Colon (tissue), 2 donors: ENCODE results near the gene MEIS2.

Experiments
- FAIRE-seq: peaks from 2 replicates; lab custom pipeline; 2012; peaks lifted over from hg19 to GRCh38; lab: Jason Lieb, UNC
- donor health status: control.
- donor health status: control.

MEIS2 gene

GRCh38 chr15:36965570-36966342, 134.6 kb downstream of the MEIS2 start:
- no peak for FAIRE-seq

- no peak for FAIRE-seq
Measured at GRCh38 chr15:36964626-36965025, 135.7 kb downstream of the MEIS2 start.

GRCh38 chr15:36961956-36962355, 138.4 kb downstream of the MEIS2 start:
- FAIRE-seq, result no peak

- no peak for FAIRE-seq
Measured at GRCh38 chr15:36960947-36961227, 139.5 kb downstream of the MEIS2 start.

GRCh38 chr15:36960179-36960946, 140.0 kb downstream of the MEIS2 start:
- FAIRE-seq, result no peak

- no peak for FAIRE-seq
Measured at GRCh38 chr15:36959746-36960145, 140.6 kb downstream of the MEIS2 start.

GRCh38 chr15:36958606-36959005, 141.7 kb downstream of the MEIS2 start:
- no peak for FAIRE-seq

GRCh38 chr15:36954486-36954885, 145.9 kb downstream of the MEIS2 start:
- FAIRE-seq, result no peak

GRCh38 chr15:36953346-36953745, 147.0 kb downstream of the MEIS2 start:
- FAIRE-seq, result no peak

- FAIRE-seq, result no peak
Measured at GRCh38 chr15:36951731-36952247, 148.6 kb downstream of the MEIS2 start.

GRCh38 chr15:36950371-36950770, 150.0 kb downstream of the MEIS2 start:
- FAIRE-seq, result no peak

GRCh38 chr15:36948982-36949381, 151.4 kb downstream of the MEIS2 start:
- FAIRE-seq, result no peak

GRCh38 chr15:36947035-36947719, 153.2 kb downstream of the MEIS2 start:
- FAIRE-seq, result no peak

GRCh38 chr15:36944442-36944841, 155.9 kb downstream of the MEIS2 start:
- FAIRE-seq, result no peak

- no peak for FAIRE-seq
Measured at GRCh38 chr15:36943508-36944361, 156.6 kb downstream of the MEIS2 start.

- no peak for FAIRE-seq
Measured at GRCh38 chr15:36942248-36942827, 158.0 kb downstream of the MEIS2 start.

- FAIRE-seq, result no peak
Measured at GRCh38 chr15:36941798-36942197, 158.6 kb downstream of the MEIS2 start.

GRCh38 chr15:36940636-36941260, 159.6 kb downstream of the MEIS2 start:
- FAIRE-seq, result no peak

- no peak for FAIRE-seq
Measured at GRCh38 chr15:36940219-36940618, 160.1 kb downstream of the MEIS2 start.

- FAIRE-seq, result no peak
Measured at GRCh38 chr15:36938764-36939163, 161.6 kb downstream of the MEIS2 start.

GRCh38 chr15:36938131-36938530, 162.2 kb downstream of the MEIS2 start:
- FAIRE-seq, result no peak
